ENCODE results near the gene PIGU.

DNA sequence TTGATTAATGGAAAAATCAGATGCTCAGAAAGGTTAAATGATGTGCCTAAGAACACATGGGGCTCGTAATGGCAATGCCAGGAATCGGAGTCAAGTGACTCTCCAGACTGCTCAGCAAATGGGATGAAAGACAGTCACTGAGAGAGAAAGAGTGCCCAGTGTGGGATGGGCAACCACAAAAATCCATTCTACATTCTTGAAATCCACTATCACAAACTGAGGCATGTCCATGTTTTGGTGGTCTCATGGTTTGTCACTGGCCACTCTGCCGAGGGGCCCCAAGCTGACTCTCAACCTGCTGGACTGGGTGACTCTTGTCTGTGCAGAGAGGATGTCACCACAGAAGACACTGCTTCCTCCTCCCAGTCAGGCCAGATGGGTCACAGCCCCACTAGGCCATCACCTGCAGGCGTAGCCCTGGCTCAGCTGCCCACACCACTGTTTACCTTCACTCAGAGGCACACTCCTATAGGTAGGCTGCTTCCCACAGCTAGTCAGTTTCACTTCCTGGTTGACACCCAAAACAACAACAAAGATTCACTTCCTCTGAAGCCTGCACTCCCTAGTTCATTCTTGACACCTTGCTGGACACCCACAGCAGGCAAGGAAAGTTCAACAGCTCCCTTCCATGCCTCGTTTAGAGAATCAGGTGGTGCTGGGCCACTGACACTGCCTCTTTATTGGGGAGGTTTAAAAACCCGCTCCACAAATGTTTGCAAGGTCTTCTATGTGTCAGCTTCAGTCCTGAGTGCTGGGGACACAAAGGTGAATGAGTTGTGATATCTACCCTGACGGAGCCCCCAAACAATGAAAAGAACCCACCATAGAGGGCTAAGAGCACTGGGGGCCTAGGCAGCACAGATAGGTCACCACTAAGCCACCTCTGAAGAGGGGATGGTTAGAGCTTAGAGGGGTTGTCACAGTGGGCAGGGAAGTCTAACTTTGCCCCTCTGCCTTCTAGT is 96.6 kb downstream of the PIGU start:
- no peak for TF ChIP-seq POLR2A (IDR thresholded peaks at IDR 0.05; ENCODE audit: extremely low read depth, insufficient read length)
- TF ChIP-seq CTCF (IDR thresholded peaks at IDR 0.05; ENCODE audit: low read depth, low read length): no peak
